Measurements from ENCODE around the gene VGLL3.

Gene VGLL3

DNA sequence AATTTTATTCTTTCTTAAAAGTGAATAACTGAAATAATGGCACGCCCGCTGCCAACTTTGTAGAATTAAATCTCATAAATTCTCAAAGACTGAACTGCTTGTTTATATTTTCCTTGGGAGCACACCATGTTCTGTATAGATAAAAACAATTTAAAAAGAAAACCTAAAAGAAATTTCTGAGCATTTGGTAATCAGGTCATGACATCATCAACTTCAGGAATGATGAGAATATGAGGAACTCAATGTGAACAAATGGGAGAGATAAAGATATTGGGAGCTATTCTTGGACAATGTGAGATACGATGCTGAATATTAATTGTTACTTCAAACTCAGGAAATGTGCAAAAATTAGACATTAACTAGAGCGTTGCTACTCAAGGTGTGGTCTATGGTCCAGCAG, 10.0 kb upstream of the VGLL3 start:
- Histone ChIP-seq H3K9me3 (ENCODE audit: low read length) (no peaks in the 10 kb centered on the region), H2AFZ (ENCODE audit: low read depth, low read length) (no peak overlapping the region), H3K4me1 (ENCODE audit: insufficient read depth, low read length) (no peaks in the 10 kb centered on the region)

DNA sequence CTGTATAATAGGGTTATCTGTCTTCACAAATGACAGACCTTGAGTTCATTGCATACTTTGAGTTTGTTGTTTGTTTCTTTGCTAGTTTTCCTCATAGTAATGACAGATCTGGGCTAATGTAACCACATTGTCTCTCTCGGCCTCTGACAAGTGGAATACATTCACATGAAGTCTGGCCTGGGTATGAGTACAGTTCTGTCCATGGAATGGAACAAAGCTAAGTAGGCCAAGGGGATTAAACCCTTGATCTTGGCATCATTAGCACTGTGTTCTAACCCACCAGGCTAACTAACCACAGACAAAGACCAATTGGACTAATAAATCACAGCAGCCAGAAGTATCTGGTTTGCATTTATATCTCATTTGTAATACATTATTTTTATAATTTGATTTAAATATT, 7.6 kb upstream of the VGLL3 start:
- Histone ChIP-seq H3K9me3 (ENCODE audit: low read length) (no peaks in the 10 kb centered on the region), H3K27me3 (ENCODE audit: insufficient read depth, low read length) (no peaks in the 10 kb centered on the region), H3K4me1 (ENCODE audit: insufficient read depth, low read length) (no peaks in the 10 kb centered on the region), H2AFZ (ENCODE audit: low read depth, low read length) (no peak overlapping the region), H3K4me3 (ENCODE audit: low read length) (no peak overlapping the region), H3K36me3 (ENCODE audit: insufficient read depth, low read length) (no peaks in the 10 kb centered on the region)

More for the DNA sequence above, 10.0 kb upstream of the VGLL3 start:
- Histone ChIP-seq H3K4me3 (ENCODE audit: low read length) (no peak overlapping the region), H3K27me3 (ENCODE audit: insufficient read depth, low read length) (no peaks in the 10 kb centered on the region), H3K36me3 (ENCODE audit: insufficient read depth, low read length) (no peaks in the 10 kb centered on the region)

DNA sequence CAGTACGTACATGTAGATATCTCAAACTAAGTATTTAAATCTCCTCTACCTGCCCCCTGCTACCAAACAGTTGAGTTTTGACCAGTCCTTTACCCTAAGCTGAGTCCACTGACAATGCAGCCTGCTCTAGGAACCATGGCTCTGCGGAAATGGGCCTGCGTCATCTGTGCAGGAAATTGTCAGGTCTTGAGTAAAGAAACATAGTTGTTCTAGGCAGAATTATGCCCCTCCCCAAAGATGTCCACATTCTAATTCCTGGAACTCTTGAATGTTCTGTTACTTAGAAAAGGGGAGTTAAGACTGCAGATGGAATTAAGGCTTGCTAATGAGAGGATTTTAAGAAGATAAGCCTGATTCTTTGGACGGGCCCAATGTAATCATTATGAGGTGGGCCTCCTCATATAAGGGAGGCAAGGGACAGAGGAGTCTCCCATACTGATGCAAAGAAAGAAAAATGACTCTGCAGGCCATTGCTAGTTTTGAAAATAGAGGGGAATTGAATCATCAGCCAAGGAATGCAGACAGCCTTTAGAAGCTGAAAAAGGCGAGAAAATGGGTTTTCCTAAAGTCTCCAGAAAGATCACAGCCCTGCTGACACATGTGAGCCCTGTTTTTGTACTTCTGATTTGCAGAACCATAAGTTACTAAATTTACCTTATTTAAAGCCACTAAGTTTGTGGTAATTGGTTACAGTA, 5.5 kb upstream of the VGLL3 start:
- no peak overlapping the region for H3K4me3 ChIP-seq (ENCODE audit: low read length)
- H3K9me3 ChIP-seq (ENCODE audit: low read length) = no peaks in the 10 kb centered on the region
- peaks cover 5% of the 10 kb centered on the region for H3K4me1 ChIP-seq (ENCODE audit: insufficient read depth, low read length)
- no peaks in the 10 kb centered on the region for H3K36me3 ChIP-seq (ENCODE audit: insufficient read depth, low read length)
- H2AFZ ChIP-seq (ENCODE audit: low read depth, low read length) = no peak overlapping the region
- H3K27me3 ChIP-seq (ENCODE audit: insufficient read depth, low read length) = no peaks in the 10 kb centered on the region

DNA sequence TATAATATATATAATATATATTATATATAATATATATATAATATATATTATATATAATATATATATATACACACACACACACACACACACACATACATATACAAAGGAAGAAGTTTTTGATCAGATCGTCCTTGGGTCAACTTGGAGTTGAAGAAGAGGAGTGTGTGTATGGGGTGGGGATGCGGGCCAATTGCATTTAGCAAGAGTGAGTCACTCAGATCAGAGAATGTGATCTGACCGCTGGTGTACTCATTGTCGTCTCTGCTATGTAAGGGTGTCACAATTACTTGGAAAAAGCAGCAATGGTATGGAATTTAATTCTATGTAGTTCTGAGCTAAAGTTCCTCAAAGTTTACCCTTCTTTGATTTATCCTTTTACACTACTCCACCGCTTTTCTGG, 4.6 kb upstream of the VGLL3 start:
- peaks cover 6% of the 10 kb centered on the region for H3K4me1 ChIP-seq (ENCODE audit: insufficient read depth, low read length)
- H3K27me3 ChIP-seq (ENCODE audit: insufficient read depth, low read length) = no peaks in the 10 kb centered on the region
- no peaks in the 10 kb centered on the region for H3K36me3 ChIP-seq (ENCODE audit: insufficient read depth, low read length)
- no peak overlapping the region for H2AFZ ChIP-seq (ENCODE audit: low read depth, low read length)
- H3K9me3 ChIP-seq (ENCODE audit: low read length) = no peaks in the 10 kb centered on the region
- no peak overlapping the region for H3K4me3 ChIP-seq (ENCODE audit: low read length)

DNA sequence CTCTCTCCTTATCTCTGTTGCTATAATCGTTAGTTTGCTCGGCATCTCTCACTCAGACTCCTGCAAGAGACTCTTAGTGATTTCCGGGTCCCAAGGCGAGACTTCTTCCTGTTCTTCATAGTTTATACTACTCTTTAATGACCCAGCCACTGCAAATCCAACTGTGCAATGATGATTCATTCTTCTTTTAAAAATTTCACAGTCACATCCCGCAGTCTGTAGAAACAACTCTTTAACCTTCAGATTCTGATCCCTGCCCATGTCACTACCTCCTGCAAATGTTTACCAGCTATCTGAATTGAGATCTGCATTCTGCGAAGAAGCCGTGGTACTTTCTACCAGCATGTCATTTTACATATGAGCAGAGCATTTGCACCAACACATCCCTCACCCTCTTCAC, 2.8 kb upstream of the VGLL3 start:
- Histone ChIP-seq H2AFZ (ENCODE audit: low read depth, low read length) (no peak overlapping the region), H3K9me3 (ENCODE audit: low read length) (no peaks in the 10 kb centered on the region), H3K27me3 (ENCODE audit: insufficient read depth, low read length) (no peaks in the 10 kb centered on the region), H3K36me3 (ENCODE audit: insufficient read depth, low read length) (no peaks in the 10 kb centered on the region), H3K4me1 (ENCODE audit: insufficient read depth, low read length) (peaks cover 13% of the 10 kb centered on the region), H3K4me3 (ENCODE audit: low read length) (no peak overlapping the region)

DNA sequence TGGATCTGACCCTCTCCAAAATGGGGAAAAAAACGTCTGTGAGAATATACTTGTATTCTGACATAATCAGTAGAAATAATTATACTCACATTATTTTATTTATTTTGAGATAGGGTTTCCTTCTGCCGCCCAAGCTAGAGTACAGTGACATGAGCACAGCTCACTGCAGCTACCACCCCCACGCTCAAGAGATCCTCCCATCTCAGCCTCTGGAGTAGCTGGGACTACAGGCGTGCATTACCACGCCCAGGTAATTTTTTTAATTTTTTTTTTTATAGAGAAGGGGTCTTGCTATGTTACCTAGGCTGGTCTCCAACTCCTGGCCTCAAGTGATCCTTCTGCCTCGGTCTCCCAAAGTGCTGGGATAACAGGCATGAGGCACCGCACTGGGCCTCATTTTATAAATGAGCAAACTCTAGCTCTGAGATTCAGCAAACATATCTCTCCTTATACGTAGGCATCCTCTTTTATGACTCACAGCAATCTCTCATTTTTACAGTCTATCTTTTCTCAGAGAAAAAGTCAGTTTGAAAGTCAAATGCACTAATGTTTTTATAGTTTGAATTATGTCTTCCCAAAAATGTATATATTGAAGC, 989 bp upstream of the VGLL3 start:
- Histone ChIP-seq H3K9me3 (ENCODE audit: low read length) (no peaks in the 10 kb centered on the region), H2AFZ (ENCODE audit: low read depth, low read length) (peak overlapping the region; percentile 99), H3K4me3 (ENCODE audit: low read length) (peak overlapping the region; percentile 69), H3K27me3 (ENCODE audit: insufficient read depth, low read length) (no peaks in the 10 kb centered on the region), H3K4me1 (ENCODE audit: insufficient read depth, low read length) (peaks cover 14% of the 10 kb centered on the region), H3K36me3 (ENCODE audit: insufficient read depth, low read length) (no peaks in the 10 kb centered on the region)

DNA sequence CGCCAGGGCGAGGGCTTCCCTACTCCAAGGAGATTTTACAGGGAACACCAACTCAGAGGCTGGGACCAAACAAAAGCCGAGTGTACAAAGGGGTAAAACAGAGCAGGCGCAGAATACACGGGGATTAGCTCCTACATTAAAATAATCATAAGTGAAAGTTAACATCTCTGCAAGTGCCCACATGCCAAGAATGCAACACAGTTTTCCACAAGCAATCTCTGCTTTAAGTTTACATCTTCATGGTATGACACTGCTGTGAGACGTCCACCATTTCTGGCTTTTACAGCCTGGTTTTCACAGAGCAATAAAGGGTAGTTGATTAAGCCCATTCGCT, 500 bp upstream of the VGLL3 start:
- peak overlapping the region; percentile 69 for H3K4me3 ChIP-seq (ENCODE audit: low read length)

DNA sequence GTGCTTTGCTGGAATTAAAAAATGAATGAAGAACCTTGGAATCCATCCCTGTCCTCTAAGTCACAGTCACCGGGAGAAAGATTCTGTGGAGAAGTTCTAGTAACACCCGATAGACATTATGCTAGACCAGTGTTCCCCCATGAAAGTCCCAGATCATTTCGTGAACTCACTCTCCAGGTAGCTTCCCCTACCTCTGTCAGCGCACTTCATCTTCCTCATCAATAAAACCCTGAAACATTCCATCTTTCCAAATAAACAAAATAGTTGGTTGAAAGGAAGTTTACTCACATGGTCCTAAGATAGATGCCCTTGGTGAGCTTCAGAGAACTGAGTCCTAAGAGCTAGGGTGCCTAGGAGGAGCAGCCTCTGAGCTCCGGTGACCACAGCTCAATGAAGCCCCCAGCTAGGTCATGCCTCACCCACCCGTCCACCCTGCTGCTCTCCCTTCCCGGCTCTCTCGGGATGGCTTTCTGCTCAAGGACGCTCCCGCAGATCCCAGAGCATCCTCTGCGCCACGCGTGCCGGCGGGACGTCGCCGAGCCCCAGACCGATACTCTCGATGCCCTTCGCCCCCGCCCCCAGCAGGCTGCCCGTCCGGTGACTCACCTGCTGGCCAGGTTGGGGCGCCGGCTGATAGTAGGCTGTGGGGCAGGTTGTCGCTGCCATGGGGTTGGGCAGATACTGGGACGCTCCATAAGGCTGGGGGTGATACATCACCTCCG, 776 bp downstream of the VGLL3 start:
- H3K9me3 ChIP-seq (ENCODE audit: low read length) = no peaks in the 10 kb centered on the region
- H3K4me3 ChIP-seq (ENCODE audit: low read length) = peak overlapping the region; percentile 69
- no peaks in the 10 kb centered on the region for H3K36me3 ChIP-seq (ENCODE audit: insufficient read depth, low read length)
- peak overlapping the region; percentile 99 for H2AFZ ChIP-seq (ENCODE audit: low read depth, low read length)
- H3K27me3 ChIP-seq (ENCODE audit: insufficient read depth, low read length) = no peaks in the 10 kb centered on the region
- H3K4me1 ChIP-seq (ENCODE audit: insufficient read depth, low read length) = peaks cover 14% of the 10 kb centered on the region

More for the DNA sequence above, 500 bp upstream of the VGLL3 start:
- H2AFZ ChIP-seq (ENCODE audit: low read depth, low read length) = peak overlapping the region; percentile 99
- H3K9me3 ChIP-seq (ENCODE audit: low read length) = no peaks in the 10 kb centered on the region
- H3K36me3 ChIP-seq (ENCODE audit: insufficient read depth, low read length) = no peaks in the 10 kb centered on the region
- peaks cover 14% of the 10 kb centered on the region for H3K4me1 ChIP-seq (ENCODE audit: insufficient read depth, low read length)
- H3K27me3 ChIP-seq (ENCODE audit: insufficient read depth, low read length) = no peaks in the 10 kb centered on the region

DNA sequence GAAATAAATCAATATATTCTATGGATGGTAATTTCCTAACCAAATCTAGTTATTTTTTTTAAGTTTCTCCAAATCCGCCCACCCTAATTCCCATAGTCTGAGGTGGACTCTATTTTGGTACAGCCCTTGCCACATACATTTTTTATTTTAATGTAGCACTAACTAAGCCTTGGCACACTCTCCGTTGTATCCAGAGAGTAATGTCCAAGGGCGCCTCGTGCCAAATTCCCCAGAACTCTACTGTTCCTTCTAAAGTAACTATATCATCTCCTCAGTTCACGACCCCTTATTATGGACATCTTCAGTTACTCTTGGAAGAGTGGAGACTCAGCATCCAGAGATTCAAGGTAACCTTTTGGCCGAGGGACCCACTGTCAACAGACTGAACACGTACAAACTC, 1.3 kb downstream of the VGLL3 start:
- peak overlapping the region; percentile 69 for H3K4me3 ChIP-seq (ENCODE audit: low read length)
- no peaks in the 10 kb centered on the region for H3K27me3 ChIP-seq (ENCODE audit: insufficient read depth, low read length)
- peaks cover 14% of the 10 kb centered on the region for H3K4me1 ChIP-seq (ENCODE audit: insufficient read depth, low read length)
- no peak overlapping the region for H2AFZ ChIP-seq (ENCODE audit: low read depth, low read length)
- no peaks in the 10 kb centered on the region for H3K36me3 ChIP-seq (ENCODE audit: insufficient read depth, low read length)
- H3K9me3 ChIP-seq (ENCODE audit: low read length) = no peaks in the 10 kb centered on the region

DNA sequence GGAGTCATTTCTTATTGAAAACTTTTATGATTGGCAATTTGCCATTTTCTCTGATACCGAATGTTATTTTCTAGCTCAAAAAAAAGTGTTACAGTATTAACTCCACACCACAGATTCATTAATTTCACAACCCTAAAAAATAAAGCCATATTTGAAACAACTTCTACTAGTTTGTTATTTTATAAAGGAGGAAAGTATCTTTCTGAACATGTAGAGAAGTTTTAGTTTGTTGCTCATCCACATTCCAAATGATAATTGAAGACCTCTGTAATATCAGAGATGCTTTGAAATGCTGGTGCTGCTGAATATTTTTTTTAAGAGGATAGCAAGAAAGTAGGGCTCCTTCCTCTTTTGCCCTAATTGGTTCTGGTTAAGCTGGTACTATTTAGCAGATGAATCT, 1.9 kb downstream of the VGLL3 start:
- Histone ChIP-seq H3K4me3 (ENCODE audit: low read length) (peak overlapping the region; percentile 69), H3K9me3 (ENCODE audit: low read length) (no peaks in the 10 kb centered on the region), H3K27me3 (ENCODE audit: insufficient read depth, low read length) (no peaks in the 10 kb centered on the region), H2AFZ (ENCODE audit: low read depth, low read length) (no peak overlapping the region), H3K36me3 (ENCODE audit: insufficient read depth, low read length) (no peaks in the 10 kb centered on the region), H3K4me1 (ENCODE audit: insufficient read depth, low read length) (peaks cover 14% of the 10 kb centered on the region)

DNA sequence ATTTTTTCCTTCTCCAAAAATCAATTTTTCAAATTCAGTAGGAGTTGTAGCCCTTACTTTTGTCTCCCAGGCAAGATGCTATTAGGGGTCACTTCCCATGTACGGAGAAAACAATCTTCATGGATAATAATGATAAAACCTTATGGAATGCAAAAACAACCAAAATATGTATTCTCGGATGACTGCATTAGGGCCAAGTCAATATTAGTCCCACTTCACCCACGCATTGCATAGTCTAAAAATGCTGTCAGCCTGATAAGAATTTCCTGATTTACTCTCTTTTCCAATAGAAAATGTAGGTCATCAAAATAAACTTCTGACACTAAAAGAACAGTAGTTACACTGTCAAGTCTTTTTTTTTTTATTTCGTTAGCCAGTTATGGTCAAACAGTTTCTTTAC, 2.7 kb downstream of the VGLL3 start:
- H3K4me3 ChIP-seq (ENCODE audit: low read length) = peak overlapping the region; percentile 24
- H3K9me3 ChIP-seq (ENCODE audit: low read length) = no peaks in the 10 kb centered on the region
- H2AFZ ChIP-seq (ENCODE audit: low read depth, low read length) = no peak overlapping the region
- no peaks in the 10 kb centered on the region for H3K36me3 ChIP-seq (ENCODE audit: insufficient read depth, low read length)
- H3K27me3 ChIP-seq (ENCODE audit: insufficient read depth, low read length) = no peaks in the 10 kb centered on the region
- H3K4me1 ChIP-seq (ENCODE audit: insufficient read depth, low read length) = peaks cover 14% of the 10 kb centered on the region

DNA sequence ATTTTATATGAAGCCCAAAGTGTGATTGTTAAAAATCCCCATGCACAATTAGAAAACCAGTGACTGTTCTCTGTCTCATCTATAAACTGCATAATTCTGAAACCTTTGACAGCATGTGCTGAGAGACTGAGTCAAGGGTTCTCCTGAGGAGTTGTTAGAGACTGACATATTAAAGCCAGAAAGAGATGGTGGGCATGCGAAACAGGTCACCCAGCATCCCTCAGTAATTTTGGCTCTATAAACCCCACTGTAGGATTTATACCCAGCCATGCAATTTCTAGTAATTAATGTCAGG, 3.6 kb downstream of the VGLL3 start:
- Histone ChIP-seq H3K4me1 (ENCODE audit: insufficient read depth, low read length) (peaks cover 21% of the 10 kb centered on the region), H3K4me3 (ENCODE audit: low read length) (no peak overlapping the region), H3K36me3 (ENCODE audit: insufficient read depth, low read length) (no peaks in the 10 kb centered on the region), H2AFZ (ENCODE audit: low read depth, low read length) (no peak overlapping the region), H3K9me3 (ENCODE audit: low read length) (no peaks in the 10 kb centered on the region), H3K27me3 (ENCODE audit: insufficient read depth, low read length) (no peaks in the 10 kb centered on the region)

DNA sequence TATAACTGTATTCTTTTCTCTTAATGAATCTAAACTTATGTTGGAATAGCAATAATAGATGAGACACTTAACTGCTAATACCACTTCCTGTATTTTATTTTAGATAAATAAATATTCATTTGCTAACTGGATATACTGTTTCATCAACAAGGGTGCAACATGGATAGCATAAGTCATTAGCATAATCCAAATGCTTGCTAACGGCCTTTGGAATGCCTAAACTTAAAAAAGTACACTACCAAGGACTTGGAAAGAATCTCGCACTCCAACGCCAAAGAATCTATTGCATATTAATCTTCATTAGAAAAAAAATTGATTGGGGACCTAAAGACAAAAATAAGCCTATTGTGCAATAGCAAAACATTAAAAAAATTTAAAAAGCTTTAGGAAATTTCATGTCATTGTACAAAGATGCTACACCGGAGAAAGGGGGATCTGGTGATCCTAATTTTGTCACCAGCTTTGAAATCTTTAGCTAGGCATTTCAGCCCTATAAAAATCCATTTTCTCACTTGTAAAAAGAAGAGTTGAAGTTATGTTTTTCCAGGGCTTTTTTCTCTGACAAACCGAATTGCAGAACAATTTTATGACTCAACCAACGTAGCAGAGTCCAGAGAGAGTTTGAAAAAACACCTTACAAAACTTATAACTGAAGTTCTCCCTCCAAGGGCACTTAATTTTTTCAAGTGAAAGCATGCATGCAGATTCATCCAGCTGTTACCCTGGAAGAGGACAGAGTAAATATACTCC, 4.1 kb downstream of the VGLL3 start:
- Histone ChIP-seq H3K9me3 (ENCODE audit: low read length) (no peaks in the 10 kb centered on the region), H3K4me3 (ENCODE audit: low read length) (no peak overlapping the region), H3K27me3 (ENCODE audit: insufficient read depth, low read length) (no peaks in the 10 kb centered on the region), H3K36me3 (ENCODE audit: insufficient read depth, low read length) (no peaks in the 10 kb centered on the region), H3K4me1 (ENCODE audit: insufficient read depth, low read length) (peaks cover 21% of the 10 kb centered on the region), H2AFZ (ENCODE audit: low read depth, low read length) (no peak overlapping the region)
